Neural cell (in vitro differentiated cells): Measurements from ENCODE around the gene RNASE11. TPM values are rescaled to one million over a fixed set of nuclear protein-coding genes. Genes with fewer than 3 reads are reported as not detected.

Experiments
- H2AFZ ChIP-seq: fragments of 200-600, 300-800 bp; sonication (generic), shearing (Covaris generic); 2 replicates; pipeline ENCODE4 v1.6.0; 2014; ENCODE audit warnings: low read depth, mild to moderate bottlenecking, antibody characterized with exemption, low read length, moderate library complexity
- H3F3A ChIP-seq: fragments of 200-600 bp; shearing (Covaris generic); 2 replicates; pipeline ENCODE4 v1.6.1; 2016; ENCODE audit warnings: mild to moderate bottlenecking, moderate library complexity, mixed read lengths, antibody characterized with exemption, low read length; ENCODE audit not compliant: insufficient read depth, poor library complexity, severe bottlenecking
- H3K27ac ChIP-seq: fragments of 200-600, 300-800 bp; sonication (generic), shearing (Covaris generic); 2 replicates; pipeline ENCODE4 v1.5.1; 2014; ENCODE audit warnings: mild to moderate bottlenecking, low read length, moderate library complexity
- H3K27me3 ChIP-seq: fragments of 300-800, 200-600 bp; sonication (generic), shearing (Covaris generic); 2 replicates; pipeline ENCODE4 v1.6.0; 2014; ENCODE audit warnings: mild to moderate bottlenecking, low read depth, low read length, moderate library complexity; ENCODE audit not compliant: insufficient read depth
- H3K36me3 ChIP-seq: fragments of 300-800, 200-600 bp; sonication (generic), shearing (Covaris generic); 2 replicates; pipeline ENCODE4 v1.5.1; 2014; ENCODE audit warnings: mild to moderate bottlenecking, antibody characterized with exemption, low read length, moderate library complexity; ENCODE audit not compliant: insufficient read depth
- H3K4me2 ChIP-seq: fragments of 300-800, 200-600 bp; sonication (generic), shearing (Covaris generic); 2 replicates; pipeline ENCODE4 v1.6.0; 2014; ENCODE audit warnings: mild to moderate bottlenecking, low read length
- H3K4me3 ChIP-seq: fragments of 300-800, 200-600 bp; sonication (generic), shearing (Covaris generic); 2 replicates; pipeline ENCODE4 v1.5.1; 2014; ENCODE audit warnings: mild to moderate bottlenecking, low read length, moderate library complexity
- H3K79me2 ChIP-seq: fragments of 200-600 bp; shearing (Covaris generic); replicated peaks from 2 replicates; pipeline ENCODE4 v1.6.0; 2014; ENCODE audit warnings: mild to moderate bottlenecking, low read length, moderate library complexity; ENCODE audit not compliant: insufficient read depth
- H3K9ac ChIP-seq: fragments of 300-800, 200-600 bp; sonication (generic), shearing (Covaris generic); 2 replicates; pipeline ENCODE4 v1.6.1; 2016; ENCODE audit warnings: mild to moderate bottlenecking, low read length, mixed read lengths
- H3K9me2 ChIP-seq: fragments of 200-600 bp; shearing (Covaris generic); 2 replicates; pipeline ENCODE4 v1.6.1; 2016; ENCODE audit warnings: mild to moderate bottlenecking, low read length, mixed read lengths; ENCODE audit not compliant: insufficient read depth
- H3K9me3 ChIP-seq: fragments of 200-600, 300-800 bp; sonication (generic), shearing (Covaris generic); 2 replicates; pipeline ENCODE4 v1.6.1; 2016; ENCODE audit warnings: mild to moderate bottlenecking, mixed run types, low read length, moderate library complexity, mixed read lengths
- H4K20me1 ChIP-seq: fragments of 200-600 bp; shearing (Covaris generic); 2 replicates; pipeline ENCODE4 v1.6.1; 2016; ENCODE audit warnings: mild to moderate bottlenecking, mixed run types; ENCODE audit not compliant: insufficient read depth
- EP300 ChIP-seq: fragments of 450-650 bp; conservative IDR thresholded peaks from 2 replicates; pipeline ENCODE4 v1.6.1; 2014; ENCODE audit warnings: antibody characterized with exemption, mild to moderate bottlenecking, moderate library complexity; ENCODE audit not compliant: poor library complexity, severe bottlenecking
- EZH2 ChIP-seq: fragments of 200-600, 300-800 bp; shearing (Covaris generic), sonication (generic); IDR thresholded peaks from 2 replicates; pipeline ENCODE4 v1.6.1; 2014; ENCODE audit warnings: antibody characterized with exemption, low read length, borderline replicate concordance, mild to moderate bottlenecking; ENCODE audit not compliant: insufficient read depth, poor library complexity, severe bottlenecking
- MXI1 ChIP-seq: fragments of 450-650 bp; conservative IDR thresholded peaks from 2 replicates; pipeline ENCODE4 v1.6.1; 2014; ENCODE audit warnings: antibody characterized with exemption, mild to moderate bottlenecking; ENCODE audit not compliant: poor library complexity, severe bottlenecking
- POLR2AphosphoS5 ChIP-seq: IDR thresholded peaks from 2 replicates; pipeline ENCODE4 v1.6.1; 2012
- RAD21 ChIP-seq: fragments of 450-650 bp; conservative IDR thresholded peaks from 2 replicates; pipeline ENCODE4 v1.6.1; 2014; ENCODE audit warnings: antibody characterized with exemption, mild to moderate bottlenecking, moderate library complexity
- REST ChIP-seq: IDR thresholded peaks from 2 replicates; pipeline ENCODE4 v1.6.1; 2012; ENCODE audit warnings: borderline replicate concordance
- SMC3 ChIP-seq: fragments of 450-650 bp; conservative IDR thresholded peaks from 2 replicates; pipeline ENCODE4 v1.6.1; 2014; ENCODE audit warnings: antibody characterized with exemption, mild to moderate bottlenecking, moderate library complexity; ENCODE audit not compliant: poor library complexity
- TAF1 ChIP-seq: IDR thresholded peaks from 2 replicates; pipeline ENCODE4 v1.6.1; 2012; ENCODE audit warnings: low read depth
- polyA plus RNA-seq: library from polyadenylated mRNA; depleted of rRNA; stranded (reverse); fragments of >200 nt; gene quantifications from 2 replicates; pipeline ENCODE4 v1.2.3, GENCODE V29; 2014
- TF ChIP-seq, protein P1 (sequence below): fragments of 450-650 bp; IDR thresholded peaks from 2 replicates; pipeline ENCODE4 v1.5.1; 2014; ENCODE audit warnings: antibody characterized with exemption, mild to moderate bottlenecking, moderate library complexity; ENCODE audit not compliant: poor library complexity, severe bottlenecking

Gene RNASE11
- polyA plus RNA-seq, 1 donor from 2014 or later, result not detected

DNA sequence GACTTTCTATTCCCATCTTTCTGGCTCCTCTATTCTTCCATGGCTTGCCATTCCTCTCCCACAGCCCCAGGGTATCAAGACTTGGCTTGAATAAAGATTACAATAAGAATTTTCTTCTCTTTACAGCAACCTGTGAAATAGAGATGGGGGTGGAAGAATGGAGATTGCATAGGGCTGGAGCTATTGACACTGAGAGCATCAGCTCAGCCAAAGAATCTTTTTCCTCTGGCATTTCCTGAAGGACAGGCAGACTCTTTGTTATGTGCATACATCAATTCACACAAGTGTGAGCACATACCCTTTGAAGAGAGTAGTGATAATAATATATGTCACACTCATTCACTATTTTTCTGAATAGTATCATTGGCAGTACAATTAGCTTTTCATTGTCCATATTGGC is 4.7 kb downstream of the RNASE11 start:
- Histone ChIP-seq H3K9me2 (no peaks in the 10 kb centered on the region), H2AFZ (no peak overlapping the region), H3K9me3 (no peaks in the 10 kb centered on the region), H3K36me3 (no peaks in the 10 kb centered on the region), H3K4me2 (no peak overlapping the region), H4K20me1 (no peaks in the 10 kb centered on the region), H3K9ac (no peak overlapping the region), H3K4me3 (no peak overlapping the region), H3F3A (no peaks in the 10 kb centered on the region), H3K27me3 (no peaks in the 10 kb centered on the region), H3K79me2 (no peaks in the 10 kb centered on the region), H3K27ac (no peak overlapping the region)
- TF ChIP-seq POLR2AphosphoS5, result no peak
- TF ChIP-seq, protein P1, sequence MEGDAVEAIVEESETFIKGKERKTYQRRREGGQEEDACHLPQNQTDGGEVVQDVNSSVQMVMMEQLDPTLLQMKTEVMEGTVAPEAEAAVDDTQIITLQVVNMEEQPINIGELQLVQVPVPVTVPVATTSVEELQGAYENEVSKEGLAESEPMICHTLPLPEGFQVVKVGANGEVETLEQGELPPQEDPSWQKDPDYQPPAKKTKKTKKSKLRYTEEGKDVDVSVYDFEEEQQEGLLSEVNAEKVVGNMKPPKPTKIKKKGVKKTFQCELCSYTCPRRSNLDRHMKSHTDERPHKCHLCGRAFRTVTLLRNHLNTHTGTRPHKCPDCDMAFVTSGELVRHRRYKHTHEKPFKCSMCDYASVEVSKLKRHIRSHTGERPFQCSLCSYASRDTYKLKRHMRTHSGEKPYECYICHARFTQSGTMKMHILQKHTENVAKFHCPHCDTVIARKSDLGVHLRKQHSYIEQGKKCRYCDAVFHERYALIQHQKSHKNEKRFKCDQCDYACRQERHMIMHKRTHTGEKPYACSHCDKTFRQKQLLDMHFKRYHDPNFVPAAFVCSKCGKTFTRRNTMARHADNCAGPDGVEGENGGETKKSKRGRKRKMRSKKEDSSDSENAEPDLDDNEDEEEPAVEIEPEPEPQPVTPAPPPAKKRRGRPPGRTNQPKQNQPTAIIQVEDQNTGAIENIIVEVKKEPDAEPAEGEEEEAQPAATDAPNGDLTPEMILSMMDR, result no peak
- no peak for TF ChIP-seq RAD21
- TF ChIP-seq TAF1, result no peak
- no peak for TF ChIP-seq SMC3
- TF ChIP-seq EP300, result no peak
- no peak for TF ChIP-seq REST
- TF ChIP-seq MXI1, result no peak
- TF ChIP-seq EZH2, result no peak

- TF ChIP-seq EP300 (no peak), TAF1 (no peak), EZH2 (no peak), REST (no peak), MXI1 (no peak), RAD21 (no peak), SMC3 (no peak), POLR2AphosphoS5 (no peak)
- TF ChIP-seq, protein P1, result no peak
Measured at GRCh38 chr14:20580242-20580641, 7.6 kb downstream of the RNASE11 start.

More at GRCh38 chr14:20580242-20580641, 7.6 kb downstream of the RNASE11 start:
- Histone ChIP-seq H3F3A (no peaks in the 10 kb centered on the region), H3K4me3 (no peak overlapping the region), H3K27me3 (no peaks in the 10 kb centered on the region), H3K4me2 (no peak overlapping the region), H3K9me2 (no peaks in the 10 kb centered on the region), H4K20me1 (no peaks in the 10 kb centered on the region), H3K9ac (no peak overlapping the region), H3K79me2 (no peaks in the 10 kb centered on the region), H3K9me3 (no peaks in the 10 kb centered on the region), H3K27ac (no peak overlapping the region), H3K36me3 (no peaks in the 10 kb centered on the region), H2AFZ (no peak overlapping the region)
